LoVo (cell line): ENCODE measurements around the gene RBBP7.

Experiments
- DNase-seq: peaks from one replicate; pipeline ENCODE4 v3.0.0-alpha.2; 2016; ENCODE audit warnings: low spot score

RBBP7 gene

DNA sequence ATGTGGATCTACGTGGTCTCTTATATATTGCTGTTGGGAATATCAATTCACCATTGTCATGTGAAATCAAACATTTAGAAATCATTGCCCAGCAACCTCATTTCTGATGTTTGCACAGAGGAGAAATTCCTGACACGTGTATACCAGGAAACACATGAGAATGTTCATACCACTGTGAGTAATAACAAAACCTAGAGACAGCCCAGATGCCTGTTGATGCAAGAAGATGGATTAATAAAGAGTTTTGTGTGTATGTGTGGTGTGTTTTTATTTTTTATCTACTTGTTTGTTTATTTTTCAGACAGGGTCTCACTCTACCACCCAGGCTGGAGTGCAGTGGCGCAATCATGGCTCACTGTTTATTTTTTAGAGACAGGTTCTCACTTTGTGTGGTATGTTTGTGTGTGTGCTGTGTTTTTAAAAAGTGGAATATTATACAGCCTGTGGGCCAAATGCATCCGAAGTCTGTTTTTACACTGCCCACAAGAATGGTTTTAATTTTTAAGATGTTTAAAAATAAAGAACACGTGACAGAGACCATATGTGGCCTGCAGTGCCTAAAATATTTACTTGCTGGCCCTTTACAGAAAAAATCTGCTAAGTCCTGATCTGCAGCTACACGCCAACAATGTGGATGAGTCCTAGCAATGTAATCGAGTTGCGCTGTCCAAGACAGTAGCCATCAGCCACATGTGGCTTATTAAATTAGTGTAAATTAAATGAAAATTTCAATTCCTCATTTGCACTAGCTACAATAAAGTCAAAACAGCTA lies 44.7 kb downstream of the RBBP7 start:
- no peak for DNase-seq

DNA sequence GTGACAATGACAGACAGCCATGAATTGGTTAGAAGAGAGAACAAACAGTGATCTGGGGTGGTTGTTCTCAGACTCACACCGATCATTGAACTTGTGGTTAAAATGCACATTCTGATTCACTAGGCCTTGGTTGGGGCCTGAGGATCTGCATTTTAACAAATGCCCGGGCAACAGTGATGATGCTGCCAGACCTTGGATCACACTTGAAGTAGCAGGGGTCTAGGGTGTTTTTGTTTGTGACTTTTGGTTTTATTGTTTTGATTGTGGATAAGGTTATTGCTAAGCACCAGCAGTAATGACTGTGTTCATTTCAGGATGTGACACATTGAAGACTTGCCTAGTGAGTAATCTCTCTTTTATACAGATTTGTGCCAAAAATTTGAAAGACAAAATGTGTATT lies 47.4 kb downstream of the RBBP7 start:
- no peak for DNase-seq

DNA sequence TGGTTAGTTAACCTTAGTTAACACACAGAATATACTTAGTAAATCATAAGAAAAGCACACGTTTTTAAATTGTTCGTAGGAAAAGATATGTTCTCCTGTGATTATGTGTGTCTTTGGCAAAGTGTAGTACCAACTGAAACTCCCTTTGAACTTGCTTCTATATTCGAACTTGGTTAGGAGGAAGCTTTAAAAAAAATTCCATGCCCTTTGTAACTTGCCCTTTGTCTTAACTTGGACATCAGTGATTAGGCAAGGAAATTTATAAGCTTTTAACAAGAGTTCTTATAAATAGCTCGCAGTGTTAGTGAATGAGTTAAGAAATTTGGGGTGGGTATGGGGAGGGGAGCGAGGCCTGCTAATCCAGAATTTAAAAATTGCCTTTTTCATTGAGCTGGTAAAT lies 50.5 kb downstream of the RBBP7 start:
- DNase-seq = no peak

DNA sequence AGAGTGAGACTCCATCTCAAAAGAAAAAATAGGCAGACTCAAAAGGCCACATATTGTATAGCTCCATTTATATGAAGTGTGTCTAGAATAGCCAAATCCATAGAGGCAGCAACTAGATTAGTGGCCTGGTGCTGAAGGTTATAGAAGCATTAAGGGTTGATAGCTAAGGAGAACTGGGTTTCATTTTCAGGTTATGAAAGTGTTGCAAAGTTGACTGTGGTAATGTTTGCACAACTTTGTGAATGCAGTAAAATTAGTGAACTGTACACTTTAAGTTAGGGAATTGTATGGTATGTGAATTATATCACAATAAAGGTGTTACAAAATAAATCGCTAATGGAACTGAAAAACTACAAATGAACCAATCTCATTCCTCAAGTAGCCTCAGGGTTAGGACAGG lies 55.6 kb downstream of the RBBP7 start:
- DNase-seq = no peak

DNA sequence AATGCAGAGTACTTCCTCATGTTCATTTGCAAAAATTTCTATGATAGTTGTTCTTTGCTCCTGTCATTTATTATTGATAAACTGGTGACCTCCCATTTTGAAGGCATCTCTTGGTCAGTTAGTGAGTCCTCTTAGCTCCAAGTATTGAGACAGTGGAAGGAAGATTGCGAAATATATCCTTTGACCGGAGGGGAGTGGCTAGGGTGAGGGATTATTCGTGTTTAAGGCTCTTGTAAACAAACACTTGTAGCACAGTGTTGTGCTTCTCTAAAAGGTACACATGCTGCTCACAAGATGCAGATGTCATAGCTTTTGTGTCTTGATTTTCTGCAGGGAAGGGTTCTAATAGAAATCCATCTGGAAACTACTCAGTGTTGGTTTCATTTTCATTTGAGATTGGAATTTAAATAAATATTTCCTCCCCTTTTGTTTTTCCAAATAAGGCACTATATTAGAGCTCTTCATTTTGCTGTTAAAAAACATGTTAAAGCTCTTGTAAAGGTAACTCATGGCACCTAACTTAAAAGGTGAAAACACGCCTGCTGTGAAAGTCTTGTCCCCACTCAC lies 62.1 kb downstream of the RBBP7 start:
- DNase-seq = peak; percentile 40

DNA sequence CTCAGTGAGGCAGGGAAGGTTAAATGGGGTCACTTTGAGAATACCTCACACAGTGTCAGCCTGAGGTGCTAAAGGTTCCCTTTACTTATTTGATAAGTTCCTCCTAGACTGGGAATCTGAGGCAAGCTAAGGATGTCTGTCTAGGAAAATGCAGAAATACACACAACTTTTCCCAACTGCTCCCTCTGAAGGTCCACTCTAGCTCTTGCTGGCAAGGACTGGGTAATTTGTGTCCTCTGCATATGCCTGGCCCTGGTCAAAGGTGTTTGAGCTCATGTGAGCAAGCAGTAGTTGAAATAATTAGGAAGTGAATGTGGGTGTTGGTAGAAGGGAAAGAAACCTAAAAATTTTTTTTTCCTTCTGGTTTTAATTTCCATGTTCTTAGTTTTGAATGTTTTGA lies 62.6 kb downstream of the RBBP7 start:
- DNase-seq = no peak

DNA sequence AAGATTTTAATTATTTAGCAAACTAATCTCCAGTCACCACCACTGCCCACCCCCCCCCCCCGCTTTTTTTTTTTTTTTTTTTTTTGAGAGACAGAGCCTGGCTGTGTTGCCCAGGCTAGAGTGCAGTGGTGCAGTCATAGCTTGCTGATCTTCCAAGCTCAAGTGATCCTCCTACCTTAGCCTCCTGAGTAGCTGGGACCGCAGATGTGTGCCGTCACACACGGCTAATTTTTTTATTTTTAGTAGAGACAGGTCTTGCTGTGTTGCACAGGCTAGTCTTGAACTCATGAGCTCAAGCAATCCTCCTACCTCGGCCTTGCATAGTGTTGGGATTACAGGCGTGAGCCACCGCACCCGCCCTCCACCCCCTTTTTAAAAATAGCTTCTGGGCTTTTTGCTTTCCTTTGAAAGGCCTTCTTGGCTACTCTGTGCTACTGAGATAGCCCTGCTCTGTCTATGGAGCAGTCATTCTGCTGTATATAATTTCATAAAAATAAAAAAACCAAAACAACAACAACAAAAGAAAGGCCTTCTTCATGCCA lies 65.2 kb downstream of the RBBP7 start:
- DNase-seq = no peak

DNA sequence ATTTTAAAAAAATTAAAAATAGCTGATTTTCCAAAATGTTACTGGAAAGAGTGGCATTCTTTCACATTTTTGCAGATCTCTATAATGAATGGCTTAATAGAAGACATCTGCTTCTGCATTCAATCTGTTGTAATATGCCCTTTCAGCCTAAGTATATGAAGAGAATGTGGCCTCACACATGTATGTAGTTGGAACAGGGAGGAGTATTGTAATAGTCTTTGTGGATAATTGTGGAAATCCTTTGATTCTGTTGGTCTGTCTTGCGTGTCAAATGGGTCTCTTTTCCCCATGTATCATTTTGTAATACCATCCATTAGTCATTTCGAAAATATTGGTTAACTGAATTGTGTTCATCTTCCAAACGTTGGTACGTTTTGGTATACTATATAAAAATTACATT lies 72.3 kb downstream of the RBBP7 start:
- no peak for DNase-seq

DNA sequence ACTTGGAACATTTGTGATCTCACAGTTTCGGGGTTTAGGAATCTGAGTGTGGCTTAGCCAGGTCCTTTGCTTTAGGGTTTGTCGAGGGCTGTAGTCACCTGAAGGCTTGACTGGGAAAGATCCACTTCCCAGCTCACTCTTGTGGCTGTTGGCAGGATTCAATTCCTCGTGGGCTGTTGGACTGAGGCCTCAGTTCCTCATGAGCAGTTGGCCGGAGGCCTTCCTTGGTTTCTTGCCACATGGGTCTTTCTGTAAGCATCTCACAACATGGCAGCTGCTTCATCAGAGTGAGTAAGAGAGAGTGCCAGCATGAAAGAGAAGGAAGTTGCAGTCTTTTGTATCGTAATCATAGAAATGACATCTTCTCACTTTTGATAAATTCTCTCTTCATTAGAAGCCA lies 72.8 kb downstream of the RBBP7 start:
- no peak for DNase-seq

DNA sequence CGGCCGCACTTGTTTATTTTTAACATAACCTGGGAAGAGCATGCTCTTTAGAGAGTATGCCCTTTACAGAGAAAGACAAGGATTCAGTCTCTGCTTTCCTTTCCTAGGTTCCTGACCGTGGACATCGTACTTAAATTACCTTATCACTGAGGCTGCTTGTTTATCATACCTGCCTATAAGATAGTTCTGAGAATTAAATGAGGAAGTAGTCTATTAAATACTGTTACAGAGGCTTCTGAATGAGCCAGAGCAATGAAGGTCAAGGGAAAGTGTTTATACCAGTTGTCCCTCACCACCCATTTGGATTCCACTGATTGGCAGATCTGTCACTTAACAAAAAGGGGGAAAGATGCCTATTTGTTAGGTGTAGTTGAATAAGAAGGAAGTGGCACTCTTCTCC lies 73.9 kb downstream of the RBBP7 start:
- DNase-seq = no peak
